Fibroblast of villous mesenchyme (primary cell): Measurements from ENCODE around the gene CYB561A3. TPM values are rescaled to one million over a fixed set of nuclear protein-coding genes. Genes with fewer than 3 reads are reported as not detected.

ENCODE experiments used
- DNase-seq: peaks from one replicate; pipeline ENCODE4 v3.0.0-alpha.2; 2010; ENCODE audit warnings: low read depth
- H3K4me3 ChIP-seq: 2 replicates; pipeline ENCODE4 v1.5.1; 2011; ENCODE audit warnings: low read depth, mild to moderate bottlenecking, low read length
- total RNA-seq: library from RNA; depleted of rRNA; stranded (reverse); fragments of >200 nt; gene quantifications from 2 replicates; pipeline ENCODE4 v1.2.3, GENCODE V29; 2012
- TF ChIP-seq, protein P1 (sequence below): IDR thresholded peaks from 2 replicates; pipeline ENCODE4 v1.5.1; 2012; ENCODE audit warnings: low read depth, mild to moderate bottlenecking, low read length; ENCODE audit not compliant: insufficient read depth

CYB561A3 gene
- total RNA-seq, 1 donor: 144 TPM

DNA sequence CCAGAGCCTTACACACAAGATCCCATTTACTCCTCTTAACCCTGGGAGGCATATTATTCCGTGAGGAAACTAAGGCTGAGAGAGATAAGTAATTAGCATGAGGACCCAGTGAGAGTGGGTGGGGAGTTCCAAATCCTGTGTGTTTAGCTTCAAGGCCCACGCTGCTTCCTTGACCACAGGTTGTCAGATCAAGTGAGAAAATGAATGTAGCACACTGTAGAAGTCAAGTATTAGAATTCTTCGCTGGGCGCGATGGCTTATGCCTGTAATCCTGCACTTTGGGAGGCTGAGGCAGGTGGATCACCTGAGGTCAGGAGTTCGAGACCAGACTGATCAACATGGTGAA, 3.8 kb downstream of the CYB561A3 start:
- H3K4me3 ChIP-seq: no peak overlapping the region
- no peak for DNase-seq
- TF ChIP-seq, protein P1, sequence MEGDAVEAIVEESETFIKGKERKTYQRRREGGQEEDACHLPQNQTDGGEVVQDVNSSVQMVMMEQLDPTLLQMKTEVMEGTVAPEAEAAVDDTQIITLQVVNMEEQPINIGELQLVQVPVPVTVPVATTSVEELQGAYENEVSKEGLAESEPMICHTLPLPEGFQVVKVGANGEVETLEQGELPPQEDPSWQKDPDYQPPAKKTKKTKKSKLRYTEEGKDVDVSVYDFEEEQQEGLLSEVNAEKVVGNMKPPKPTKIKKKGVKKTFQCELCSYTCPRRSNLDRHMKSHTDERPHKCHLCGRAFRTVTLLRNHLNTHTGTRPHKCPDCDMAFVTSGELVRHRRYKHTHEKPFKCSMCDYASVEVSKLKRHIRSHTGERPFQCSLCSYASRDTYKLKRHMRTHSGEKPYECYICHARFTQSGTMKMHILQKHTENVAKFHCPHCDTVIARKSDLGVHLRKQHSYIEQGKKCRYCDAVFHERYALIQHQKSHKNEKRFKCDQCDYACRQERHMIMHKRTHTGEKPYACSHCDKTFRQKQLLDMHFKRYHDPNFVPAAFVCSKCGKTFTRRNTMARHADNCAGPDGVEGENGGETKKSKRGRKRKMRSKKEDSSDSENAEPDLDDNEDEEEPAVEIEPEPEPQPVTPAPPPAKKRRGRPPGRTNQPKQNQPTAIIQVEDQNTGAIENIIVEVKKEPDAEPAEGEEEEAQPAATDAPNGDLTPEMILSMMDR: no peak

DNA sequence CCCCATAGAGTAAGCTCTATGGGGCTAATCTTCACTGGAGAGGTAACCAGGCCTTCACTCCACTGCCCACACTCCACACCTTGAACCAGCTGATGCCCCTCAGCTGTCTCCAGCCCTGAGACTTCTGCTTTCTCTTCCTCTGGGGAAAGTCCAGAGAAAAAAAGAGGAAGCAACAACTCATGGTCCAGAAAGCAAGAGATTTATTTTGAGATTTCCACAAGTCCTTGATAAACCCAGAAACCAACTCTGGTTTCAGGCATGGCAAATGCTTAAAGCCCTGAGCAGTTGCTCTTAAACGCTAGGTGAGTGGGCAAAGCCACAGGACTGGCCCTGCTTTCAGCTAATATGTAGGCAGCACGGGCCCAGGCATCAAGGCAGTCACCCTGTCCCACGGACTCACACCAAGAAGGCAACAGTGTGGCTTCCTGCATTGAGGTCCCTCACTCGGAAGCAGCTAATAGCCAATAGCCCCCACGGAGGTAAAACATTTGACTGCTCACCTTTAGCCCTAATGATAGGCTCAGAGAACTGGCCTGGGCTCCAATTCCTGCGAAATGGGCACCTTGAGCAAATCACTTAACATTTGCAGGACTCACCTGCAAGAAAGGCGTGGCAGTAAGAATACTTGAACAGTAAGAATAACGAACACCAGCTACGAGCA, 4.3 kb downstream of the CYB561A3 start:
- DNase-seq: no peak
- no peak overlapping the region for H3K4me3 ChIP-seq
- TF ChIP-seq, protein P1: no peak

DNA sequence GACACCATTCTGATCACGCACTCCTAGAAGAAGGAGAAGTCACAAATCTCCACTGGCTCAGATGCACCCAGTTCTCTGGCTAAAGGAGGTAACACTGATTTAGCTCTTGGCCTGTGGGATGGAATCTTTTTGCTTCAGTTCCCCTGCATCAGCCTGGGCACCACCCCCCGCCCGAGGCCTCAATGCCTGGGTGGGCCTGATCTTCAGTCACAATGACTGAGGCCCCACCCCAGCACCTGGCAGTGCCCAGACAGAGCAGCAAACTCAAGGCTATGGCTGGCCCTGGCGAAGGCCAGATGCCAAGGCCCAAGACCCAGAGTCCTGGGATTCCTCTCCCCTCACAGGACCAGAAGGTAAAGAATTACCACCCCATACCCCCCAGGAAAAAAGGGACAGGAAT, 5.0 kb downstream of the CYB561A3 start:
- TF ChIP-seq, protein P1: no peak
- DNase-seq: no peak

DNA sequence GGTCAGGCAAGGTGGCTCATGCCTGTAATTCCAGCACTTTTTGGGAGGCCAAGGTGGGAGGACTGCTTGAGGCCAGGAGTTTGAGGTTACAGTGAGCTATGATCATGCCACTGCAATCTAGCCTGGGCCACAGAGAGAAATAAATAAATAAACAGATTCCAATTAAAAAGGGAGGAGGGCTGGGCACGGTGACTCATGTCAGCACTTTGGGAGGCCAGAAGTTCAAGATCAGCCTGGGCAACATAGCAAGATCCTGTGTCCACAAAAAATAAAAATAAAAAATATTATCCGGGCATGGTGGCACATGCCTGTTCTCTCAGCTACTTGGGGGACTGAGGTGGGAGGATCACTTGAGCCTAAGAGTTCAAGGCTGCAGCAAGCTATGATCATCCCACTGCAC, 7.5 kb downstream of the CYB561A3 start:
- TF ChIP-seq, protein P1: no peak
- no peak overlapping the region for H3K4me3 ChIP-seq

More for the DNA sequence above, 5.0 kb downstream of the CYB561A3 start:
- no peak overlapping the region for H3K4me3 ChIP-seq

DNA sequence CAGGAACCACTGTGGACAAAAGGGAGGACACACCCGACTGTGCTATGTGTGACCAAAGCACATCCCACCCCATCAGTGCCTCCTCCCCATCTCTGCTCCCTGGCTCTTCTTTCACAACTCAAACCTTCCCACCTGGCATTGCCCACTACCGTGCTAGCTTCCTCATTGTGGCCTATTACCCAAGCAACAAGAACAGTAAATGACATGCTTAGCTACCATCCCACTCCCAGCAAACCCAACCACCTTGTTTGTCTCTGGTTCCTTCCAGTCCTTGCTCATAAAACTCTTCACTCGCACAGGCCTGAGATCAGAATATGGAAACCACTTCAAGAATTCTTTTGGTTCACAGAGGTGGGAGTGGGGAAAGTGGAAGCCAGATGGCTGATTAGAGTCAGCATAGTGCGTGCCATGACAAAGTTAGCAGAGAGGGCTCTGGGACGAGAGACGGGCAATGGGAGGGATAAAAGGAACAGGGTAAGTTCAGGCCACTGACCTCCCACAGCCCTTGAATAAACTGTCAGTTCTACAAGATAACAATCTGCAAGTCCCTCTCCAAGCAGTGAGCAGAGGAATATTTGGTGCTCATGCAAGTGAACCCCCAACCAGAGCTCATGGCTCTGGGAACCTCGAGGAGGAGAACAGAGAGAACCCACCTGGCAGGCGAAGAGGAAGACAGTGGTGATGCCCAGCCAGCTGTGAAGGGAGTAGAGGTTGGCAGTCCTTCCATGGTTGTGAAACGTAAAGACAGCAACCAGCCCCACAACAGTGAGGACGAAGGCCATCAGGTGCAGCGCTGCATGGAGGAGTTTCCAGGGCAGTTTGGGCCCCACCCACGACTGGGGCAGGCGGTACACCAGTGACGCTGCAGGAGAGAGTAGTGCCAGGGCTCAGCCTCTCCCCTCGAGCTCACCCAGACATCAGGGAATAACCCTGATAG, 8.3 kb downstream of the CYB561A3 start:
- no peak overlapping the region for H3K4me3 ChIP-seq
- no peak for DNase-seq
- TF ChIP-seq, protein P1: no peak

More for the DNA sequence above, 7.5 kb downstream of the CYB561A3 start:
- no peak for DNase-seq

DNA sequence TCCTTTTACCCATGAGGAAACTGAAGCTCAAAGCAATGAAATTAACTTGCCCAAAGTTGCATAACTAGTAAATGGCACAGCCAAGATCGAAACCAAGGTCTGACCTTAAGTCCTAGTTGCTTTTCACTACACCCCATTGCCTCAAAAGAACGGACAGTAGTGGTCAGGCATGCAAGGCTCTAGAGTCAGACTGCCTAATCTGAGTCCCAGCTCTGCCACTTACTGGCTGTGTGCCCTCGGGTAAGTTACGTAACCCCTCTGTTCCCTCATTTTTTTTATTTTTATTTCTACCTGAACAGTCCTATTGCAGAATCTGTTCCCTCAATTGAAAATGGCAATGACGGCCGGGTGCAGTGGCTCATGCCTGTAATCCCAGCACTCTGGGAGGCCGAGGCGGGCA, 9.6 kb downstream of the CYB561A3 start:
- TF ChIP-seq, protein P1: no peak
- H3K4me3 ChIP-seq: no peak overlapping the region
- DNase-seq: no peak
